Activated CD8-positive, alpha-beta T cell treated with anti-CD3 and anti-CD28 coated beads for 36 hours (primary cell): ENCODE measurements around the gene RNF183. TPM values are rescaled to one million over a fixed set of nuclear protein-coding genes. Genes with fewer than 3 reads are reported as not detected.

Experiments
- ATAC-seq: fragments of 200-7000 bp; cut with Tn5 transposase; one replicate; pipeline ENCODE4 v1.10.0; 2021; ENCODE audit warnings: mild to moderate bottlenecking, moderate library complexity
- CTCF ChIA-PET: fragments of 350-600 bp; sonication (Branson Sonifier 250); formaldehyde crosslinking; loops from one replicate; lab custom pipeline; 2021; ENCODE audit warnings: antibody characterized with exemption; lab: Charles Lee
- POLR2A ChIA-PET: fragments of 350-600 bp; sonication (Branson Sonifier 250); formaldehyde crosslinking; loops from one replicate; lab custom pipeline; 2021; ENCODE audit warnings: antibody characterized with exemption; lab: Charles Lee
- DNase-seq: peaks from one replicate; pipeline ENCODE4 v3.0.0-alpha.2; 2020
- H3K27ac Mint-ChIP-seq: one replicate; pipeline ENCODE4 v1.8.0; 2021; ENCODE audit warnings: mild to moderate bottlenecking, mixed read lengths
- H3K27me3 Mint-ChIP-seq: one replicate; pipeline ENCODE4 v1.8.0; 2021; ENCODE audit warnings: mixed read lengths
- H3K36me3 Mint-ChIP-seq: one replicate; pipeline ENCODE4 v1.8.0; 2021; ENCODE audit warnings: low read depth, mixed read lengths
- H3K4me1 Mint-ChIP-seq: one replicate; pipeline ENCODE4 v1.8.0; 2021; ENCODE audit warnings: low read depth, mixed read lengths
- H3K4me3 Mint-ChIP-seq: one replicate; pipeline ENCODE4 v1.8.0; 2021; ENCODE audit warnings: mild to moderate bottlenecking, moderate library complexity, mixed read lengths
- H3K9me3 Mint-ChIP-seq: one replicate; pipeline ENCODE4 v1.8.0; 2021; ENCODE audit warnings: mixed read lengths
- intact Hi-C: fragments of 100-400 bp; cut with micrococcal nuclease; formaldehyde crosslinking; loops from one replicate; pipeline ENCODE4 v1.10.0; 2022
- total RNA-seq, 2 experiments: library from RNA; stranded (reverse); gene quantifications; one replicate each; pipeline ENCODE4 v1.2.3, GENCODE V29; 2021
- TF ChIP-seq, protein P1 (sequence below): fragments of 200-600 bp; IDR thresholded peaks from one replicate; pipeline ENCODE4 v1.8.0; 2022; ENCODE audit warnings: antibody characterized with exemption, mild to moderate bottlenecking

RNF183 gene
- total RNA-seq, 2 experiments from 2014 or later = 0.27 TPM; not detected in 1

DNA sequence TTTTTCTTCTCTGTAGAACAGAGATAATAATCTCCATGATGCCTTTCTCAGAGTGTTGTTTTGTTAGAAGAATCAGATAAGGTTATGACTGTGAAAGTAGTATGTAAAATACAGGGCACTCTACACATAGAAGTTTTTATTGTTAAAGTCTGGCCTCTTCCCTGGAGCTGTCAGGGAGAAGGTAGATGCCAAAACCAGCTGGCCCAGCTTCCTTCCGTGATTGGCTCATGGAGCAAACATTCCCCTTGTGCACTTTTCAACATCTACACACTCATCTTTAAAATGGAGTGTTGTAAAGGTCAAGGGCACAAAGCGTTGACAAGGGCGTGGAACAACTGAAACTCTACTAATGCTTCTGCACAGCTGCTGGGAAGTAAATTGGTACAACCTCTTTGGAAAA is 7.4 kb upstream of the RNF183 start:
- DNase-seq (no peak), ATAC-seq (no peak)
- POLR2A ChIA-PET = interaction anchor here (1.0 kb wide), 1 partner anchor 89 kb away, joined by 3 read pairs; no protein-coding TSS in a partner anchor
- no peak overlapping the region for H3K27ac Mint-ChIP-seq
- TF ChIP-seq, protein P1, sequence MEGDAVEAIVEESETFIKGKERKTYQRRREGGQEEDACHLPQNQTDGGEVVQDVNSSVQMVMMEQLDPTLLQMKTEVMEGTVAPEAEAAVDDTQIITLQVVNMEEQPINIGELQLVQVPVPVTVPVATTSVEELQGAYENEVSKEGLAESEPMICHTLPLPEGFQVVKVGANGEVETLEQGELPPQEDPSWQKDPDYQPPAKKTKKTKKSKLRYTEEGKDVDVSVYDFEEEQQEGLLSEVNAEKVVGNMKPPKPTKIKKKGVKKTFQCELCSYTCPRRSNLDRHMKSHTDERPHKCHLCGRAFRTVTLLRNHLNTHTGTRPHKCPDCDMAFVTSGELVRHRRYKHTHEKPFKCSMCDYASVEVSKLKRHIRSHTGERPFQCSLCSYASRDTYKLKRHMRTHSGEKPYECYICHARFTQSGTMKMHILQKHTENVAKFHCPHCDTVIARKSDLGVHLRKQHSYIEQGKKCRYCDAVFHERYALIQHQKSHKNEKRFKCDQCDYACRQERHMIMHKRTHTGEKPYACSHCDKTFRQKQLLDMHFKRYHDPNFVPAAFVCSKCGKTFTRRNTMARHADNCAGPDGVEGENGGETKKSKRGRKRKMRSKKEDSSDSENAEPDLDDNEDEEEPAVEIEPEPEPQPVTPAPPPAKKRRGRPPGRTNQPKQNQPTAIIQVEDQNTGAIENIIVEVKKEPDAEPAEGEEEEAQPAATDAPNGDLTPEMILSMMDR = no peak
- no peaks in the 10 kb centered on the region for H3K4me1 Mint-ChIP-seq
- no peaks in the 10 kb centered on the region for H3K36me3 Mint-ChIP-seq
- no peak overlapping the region for H3K4me3 Mint-ChIP-seq
- intact Hi-C loops = no loop called here
- H3K27me3 Mint-ChIP-seq = no peaks in the 10 kb centered on the region
- no peaks in the 10 kb centered on the region for H3K9me3 Mint-ChIP-seq
- CTCF ChIA-PET = interaction anchor here (1.1 to 4.0 kb wide), 8 partner anchors 26 to 347 kb away, joined by 3 to 17 read pairs (median 5); partner anchors contain the start of gene ALAD

GRCh38 chr9:113309204-113309813 is 6.1 kb upstream of the RNF183 start:
- no peaks in the 10 kb centered on the region for H3K9me3 Mint-ChIP-seq
- intact Hi-C loops = no loop called here
- no peak overlapping the region for H3K27ac Mint-ChIP-seq
- H3K36me3 Mint-ChIP-seq = no peaks in the 10 kb centered on the region
- H3K4me3 Mint-ChIP-seq = no peak overlapping the region
- POLR2A ChIA-PET = no interaction called here
- CTCF ChIA-PET = interaction anchor here (0.7 to 4.0 kb wide), 8 partner anchors 34 to 349 kb away, joined by 3 to 17 read pairs (median 5); partner anchors contain the start of gene ALAD
- peak; percentile 50 for DNase-seq
- H3K4me1 Mint-ChIP-seq = no peaks in the 10 kb centered on the region
- peak; percentile 56 for ATAC-seq
- TF ChIP-seq, protein P1 = peak; percentile 79
- no peaks in the 10 kb centered on the region for H3K27me3 Mint-ChIP-seq

DNA sequence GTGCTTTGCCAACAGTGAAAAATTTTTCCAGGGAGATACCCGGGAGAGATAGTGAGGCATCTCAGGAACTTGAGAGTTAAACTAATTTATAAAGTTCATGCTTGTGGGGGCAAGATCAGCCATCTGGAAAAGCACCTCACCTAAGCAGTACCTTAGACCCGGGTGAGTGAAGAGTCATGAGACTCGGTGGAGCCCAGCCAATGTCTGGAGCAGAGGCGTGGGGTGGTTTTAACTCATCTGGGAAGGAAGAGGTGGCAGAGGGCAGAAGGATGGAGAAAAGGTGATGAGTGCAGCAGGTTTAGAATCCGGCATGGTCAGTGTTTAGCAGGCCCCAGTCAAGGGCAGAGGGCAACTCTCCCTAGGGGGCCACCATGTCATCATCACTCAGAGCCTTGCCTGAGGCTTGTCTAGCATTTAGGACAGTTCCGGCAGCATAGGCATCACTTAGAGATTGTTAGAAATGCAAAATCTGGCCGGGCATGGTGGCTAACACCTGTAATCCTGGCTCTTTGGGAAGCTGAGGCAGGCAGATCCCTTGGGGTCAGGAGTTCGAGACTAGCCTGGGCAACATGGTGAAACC is 4.3 kb upstream of the RNF183 start:
- TF ChIP-seq, protein P1 = no peak
- Mint-ChIP-seq H3K27ac (no peak overlapping the region), H3K4me1 (no peaks in the 10 kb centered on the region), H3K27me3 (no peaks in the 10 kb centered on the region), H3K36me3 (no peaks in the 10 kb centered on the region), H3K9me3 (no peaks in the 10 kb centered on the region), H3K4me3 (no peak overlapping the region)
- CTCF ChIA-PET = interaction anchor here (1.0 to 1.4 kb wide), 2 partner anchors 67 to 348 kb away, joined by 3 to 8 read pairs; no protein-coding TSS in a partner anchor
- ATAC-seq = no peak
- POLR2A ChIA-PET = no interaction called here
- intact Hi-C loops = no loop called here
- no peak for DNase-seq

DNA sequence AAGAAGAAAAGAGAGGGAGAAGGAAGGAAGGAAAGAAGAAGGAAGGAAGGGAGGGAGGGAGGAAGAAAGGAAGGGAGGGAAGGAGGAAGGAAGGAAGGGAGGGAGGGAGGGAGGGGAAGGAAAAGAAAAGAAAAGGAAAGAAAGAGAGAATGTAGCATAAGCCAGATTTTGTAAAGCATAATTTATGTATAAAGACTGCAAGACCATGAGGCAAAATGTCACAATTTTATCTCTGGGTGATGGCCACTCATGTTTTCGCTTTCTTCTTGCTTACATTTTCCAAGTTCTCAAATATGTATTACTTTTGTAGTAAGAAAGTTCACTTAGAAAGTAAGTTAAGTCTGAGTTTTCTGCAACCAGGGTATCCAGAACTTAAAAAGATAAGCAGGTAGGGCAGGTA is 3.4 kb upstream of the RNF183 start:
- no peaks in the 10 kb centered on the region for H3K36me3 Mint-ChIP-seq
- H3K4me1 Mint-ChIP-seq = no peaks in the 10 kb centered on the region

More for the DNA sequence above, 3.4 kb upstream of the RNF183 start:
- TF ChIP-seq, protein P1 = no peak
- Mint-ChIP-seq H3K4me3 (no peak overlapping the region), H3K9me3 (no peaks in the 10 kb centered on the region), H3K27me3 (no peaks in the 10 kb centered on the region), H3K27ac (no peak overlapping the region)
- POLR2A ChIA-PET = no interaction called here
- intact Hi-C loops = no loop called here
- DNase-seq = no peak
- no peak for ATAC-seq
- CTCF ChIA-PET = no interaction called here
